HG03064 (cell line): ENCODE data around the gene ZW10.
"Not testable (repeated sequence)": the region's sequence is repeated elsewhere in the genome, so short reads cannot be mapped to it uniquely, and the experiment has no call there.

Experiments used
- ATAC-seq: cut with Tn5 transposase; IDR thresholded peaks from one replicate; pipeline ENCODE4 v1.9.1; 2021; ENCODE audit warnings: low read depth; ENCODE audit not compliant: unreplicated experiment

Gene ZW10, protein sequence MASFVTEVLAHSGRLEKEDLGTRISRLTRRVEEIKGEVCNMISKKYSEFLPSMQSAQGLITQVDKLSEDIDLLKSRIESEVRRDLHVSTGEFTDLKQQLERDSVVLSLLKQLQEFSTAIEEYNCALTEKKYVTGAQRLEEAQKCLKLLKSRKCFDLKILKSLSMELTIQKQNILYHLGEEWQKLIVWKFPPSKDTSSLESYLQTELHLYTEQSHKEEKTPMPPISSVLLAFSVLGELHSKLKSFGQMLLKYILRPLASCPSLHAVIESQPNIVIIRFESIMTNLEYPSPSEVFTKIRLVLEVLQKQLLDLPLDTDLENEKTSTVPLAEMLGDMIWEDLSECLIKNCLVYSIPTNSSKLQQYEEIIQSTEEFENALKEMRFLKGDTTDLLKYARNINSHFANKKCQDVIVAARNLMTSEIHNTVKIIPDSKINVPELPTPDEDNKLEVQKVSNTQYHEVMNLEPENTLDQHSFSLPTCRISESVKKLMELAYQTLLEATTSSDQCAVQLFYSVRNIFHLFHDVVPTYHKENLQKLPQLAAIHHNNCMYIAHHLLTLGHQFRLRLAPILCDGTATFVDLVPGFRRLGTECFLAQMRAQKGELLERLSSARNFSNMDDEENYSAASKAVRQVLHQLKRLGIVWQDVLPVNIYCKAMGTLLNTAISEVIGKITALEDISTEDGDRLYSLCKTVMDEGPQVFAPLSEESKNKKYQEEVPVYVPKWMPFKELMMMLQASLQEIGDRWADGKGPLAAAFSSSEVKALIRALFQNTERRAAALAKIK

DNA sequence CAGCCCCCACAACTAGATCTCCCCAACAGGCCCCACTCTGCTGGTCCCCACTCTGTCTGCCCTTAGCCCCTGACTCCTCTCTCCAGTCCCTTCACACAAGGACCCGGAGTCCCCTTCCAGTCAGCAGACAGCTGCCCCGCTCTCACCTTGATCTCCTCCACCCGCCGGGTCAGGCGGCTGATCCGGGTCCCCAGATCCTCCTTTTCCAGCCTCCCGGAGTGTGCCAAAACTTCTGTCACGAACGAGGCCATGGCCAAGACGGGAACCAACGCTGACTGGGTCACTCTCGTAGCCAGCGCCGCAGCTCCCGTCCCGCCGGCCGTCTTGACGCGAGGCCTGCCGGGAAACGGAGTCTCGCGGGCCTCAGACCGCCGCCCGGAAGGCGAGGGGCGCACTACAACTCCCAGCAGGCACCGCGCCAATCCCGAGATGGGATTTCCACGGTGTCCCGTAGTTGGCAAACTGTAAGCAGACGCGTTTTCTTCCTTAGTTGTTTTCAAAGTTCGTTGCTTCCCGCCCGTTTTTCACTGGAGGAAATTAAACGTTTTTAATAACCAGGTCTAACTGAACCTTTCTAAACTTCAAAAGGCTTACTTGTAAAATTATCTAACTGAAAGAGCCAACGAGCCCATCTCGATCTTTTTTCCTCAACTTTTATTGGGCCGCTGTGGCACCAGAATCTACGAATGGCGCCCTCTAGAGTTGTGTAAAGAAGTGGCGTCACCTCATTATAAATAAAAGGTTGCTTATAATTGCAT is at the start of gene ZW10:
Gene ZW10 (minus strand): TSS at position 277 of the 758 bp plus-strand sequence. CDS start 26 bp downstream, at position 251.
- ATAC-seq: peak; percentile 100

DNA sequence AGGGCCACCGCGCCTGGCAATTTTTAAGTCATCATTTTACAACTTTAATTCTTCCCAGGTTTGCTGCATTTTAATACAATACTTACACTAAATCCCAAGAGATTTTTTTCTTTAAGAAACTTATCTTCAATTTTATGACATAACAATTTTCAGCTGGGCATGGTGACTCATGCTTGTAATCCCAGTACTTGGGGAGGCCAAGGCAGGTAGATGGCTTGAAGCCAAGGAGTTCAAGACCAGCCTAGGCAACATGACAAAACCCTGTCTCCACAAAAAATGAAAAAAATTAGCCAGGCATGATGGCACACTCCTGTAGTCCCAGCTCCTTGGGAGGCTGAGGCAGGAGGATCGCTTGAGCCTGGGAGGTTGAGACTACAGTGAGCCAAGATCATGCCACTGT is 44.9 kb upstream of the ZW10 start:
- ATAC-seq: no peak

DNA sequence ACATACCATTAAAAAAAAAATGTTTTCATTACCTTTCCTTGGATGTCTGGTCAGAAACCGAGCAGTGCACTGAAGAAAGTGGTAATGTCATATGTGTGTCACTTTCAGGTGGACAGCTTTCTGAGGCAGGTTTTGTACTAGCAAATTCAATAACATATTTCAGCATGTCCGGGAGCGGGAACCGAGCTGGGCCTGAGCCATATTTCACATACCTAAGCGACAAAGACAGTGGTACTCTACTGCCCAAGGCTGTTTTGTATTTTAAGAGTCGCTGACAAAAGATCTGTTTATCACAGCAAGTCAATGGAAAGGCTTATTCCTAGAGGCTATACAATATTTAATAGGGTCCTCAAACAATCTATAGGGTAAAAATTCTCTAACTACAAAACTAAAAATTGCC is 44.1 kb upstream of the ZW10 start:
- no peak for ATAC-seq

DNA sequence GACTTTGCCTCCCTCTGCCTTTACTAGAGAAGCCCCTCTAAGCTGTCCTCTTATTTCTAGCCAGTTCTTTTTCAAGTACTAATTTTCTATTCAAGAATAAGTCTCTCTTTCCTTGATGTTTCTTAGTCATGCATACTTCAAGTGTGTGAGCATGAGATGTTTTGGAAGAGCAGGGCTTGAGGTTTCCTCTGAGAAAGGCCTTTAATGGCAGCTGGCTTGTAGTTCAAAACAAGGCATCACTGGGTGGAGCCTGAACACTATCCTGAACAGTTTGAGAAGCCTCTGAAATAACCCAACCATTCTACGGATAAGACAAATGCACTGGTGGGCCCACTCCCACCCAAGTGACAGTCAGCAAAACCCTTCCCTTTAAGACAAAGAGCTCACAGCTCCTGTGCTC is 43.7 kb upstream of the ZW10 start:
- ATAC-seq: no peak

DNA sequence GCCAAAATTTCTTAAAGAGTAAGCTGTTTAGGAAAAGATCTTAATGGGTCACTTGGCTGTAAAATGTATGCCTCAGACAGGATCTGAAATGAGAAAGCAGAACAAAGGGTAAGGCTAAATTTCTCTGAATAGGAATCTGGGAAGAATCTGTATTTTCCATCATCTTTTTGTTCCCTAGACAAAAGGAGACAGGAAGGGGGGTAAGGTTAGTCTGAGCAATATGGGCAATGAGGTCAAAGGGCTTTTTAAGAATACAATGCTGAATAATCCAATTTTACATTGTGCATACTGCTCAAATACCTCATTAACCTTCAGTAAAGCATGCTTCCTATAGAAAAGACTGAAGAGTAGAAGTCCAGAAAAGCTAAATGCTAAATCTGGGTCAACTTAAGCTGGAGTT is 40.7 kb upstream of the ZW10 start:
- ATAC-seq: no peak

DNA sequence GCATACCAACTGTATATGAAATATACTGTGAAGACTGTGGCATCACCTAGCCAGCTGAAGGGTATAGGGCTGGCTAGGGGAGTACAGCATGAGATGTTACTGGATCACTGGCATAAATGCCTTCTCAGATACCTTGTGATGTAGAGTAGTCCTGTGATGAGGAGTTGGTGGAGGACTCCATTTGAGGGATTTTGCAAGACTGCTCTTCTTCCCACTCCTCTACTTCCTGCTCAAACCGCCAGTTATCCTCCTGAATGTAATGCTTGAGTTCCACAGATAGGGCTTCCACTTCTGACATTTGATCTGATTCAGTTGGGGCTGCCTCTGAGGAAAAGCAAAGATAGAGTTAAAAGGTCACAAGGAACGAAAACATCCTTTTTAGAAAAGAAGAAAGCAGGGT is 35.4 kb upstream of the ZW10 start:
- ATAC-seq: no peak

DNA sequence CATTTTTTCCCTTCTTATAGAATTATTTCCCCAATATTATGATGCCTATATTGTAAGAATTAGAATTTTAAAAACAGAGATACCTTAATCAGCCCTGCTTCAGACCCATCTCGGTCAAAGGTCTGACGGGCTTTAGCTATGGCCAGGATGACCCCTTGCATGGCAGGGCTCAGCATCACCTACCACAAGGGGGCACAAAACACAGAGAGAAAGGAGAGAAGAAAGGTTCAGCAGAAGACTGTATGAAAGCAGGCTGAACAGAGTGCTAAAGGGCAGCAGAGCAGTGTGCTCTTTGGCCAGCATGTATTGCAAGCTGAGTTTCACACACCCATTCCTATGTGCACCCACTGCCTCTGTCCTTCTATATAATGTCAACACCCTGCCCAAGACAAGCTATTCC is 32.9 kb upstream of the ZW10 start:
- ATAC-seq: no peak

DNA sequence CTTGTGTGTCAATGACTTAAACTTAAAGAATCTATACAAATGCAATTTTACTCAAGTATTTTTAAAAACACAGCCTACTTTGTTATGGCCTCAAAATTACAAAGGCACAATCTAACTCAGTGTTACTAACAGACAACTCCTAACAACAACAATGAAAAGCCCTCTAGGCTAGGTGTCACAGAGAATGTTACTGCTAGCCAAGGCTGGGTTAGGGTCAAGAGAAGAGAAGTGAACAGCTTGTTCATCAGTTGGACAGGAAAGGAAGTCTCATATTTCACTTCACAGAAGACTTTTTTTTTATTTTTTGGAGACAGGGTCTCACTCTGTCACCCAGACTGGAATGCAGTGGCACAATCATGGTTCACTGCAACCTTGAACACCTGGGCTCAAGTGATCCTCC is 32.1 kb upstream of the ZW10 start:
- ATAC-seq: no peak

DNA sequence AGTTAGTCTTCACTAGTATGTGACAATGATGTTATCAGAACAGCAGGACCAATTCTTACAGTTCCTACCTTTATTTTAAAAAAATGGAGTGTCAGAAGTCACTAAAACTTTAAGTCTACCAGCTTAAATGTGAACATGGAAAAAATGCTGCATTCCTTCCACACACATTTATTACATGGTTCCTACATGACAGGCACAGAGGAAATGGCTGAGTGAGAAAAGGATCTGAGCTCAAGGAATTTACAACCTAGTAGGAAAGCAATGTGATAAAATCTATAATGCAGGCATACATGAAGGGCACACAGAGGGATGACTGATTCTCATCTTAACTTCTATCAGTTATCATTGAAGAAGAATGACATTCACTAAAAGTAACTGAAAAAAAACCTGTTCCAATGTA is 29.1 kb upstream of the ZW10 start:
- ATAC-seq: no peak

DNA sequence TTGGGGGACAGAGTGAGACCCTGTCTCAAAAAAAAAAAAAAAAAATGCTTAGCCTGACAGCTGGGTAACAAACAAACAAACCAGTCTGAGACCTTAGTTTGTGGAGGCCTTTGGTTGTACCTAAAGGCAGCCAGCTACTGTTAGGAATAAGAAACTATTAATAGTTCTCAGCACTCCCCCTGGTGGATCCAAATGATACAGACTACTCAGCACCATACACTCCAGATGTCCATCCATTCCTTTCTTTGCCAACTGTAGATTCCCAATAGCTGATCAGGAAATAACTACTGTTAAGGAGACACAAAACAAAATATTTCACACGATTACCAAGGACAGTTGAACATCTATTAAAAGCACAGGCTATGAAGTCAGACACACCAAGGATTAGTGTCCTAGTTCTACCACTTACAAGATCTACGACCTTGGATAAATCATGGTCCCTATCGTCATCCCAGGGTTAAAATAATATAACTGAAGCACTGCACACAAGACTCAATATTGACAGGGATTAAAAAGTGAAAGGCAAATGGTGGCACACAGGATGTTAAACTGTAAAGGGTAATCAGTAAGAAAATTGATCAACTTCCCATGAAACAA is 23.3 kb upstream of the ZW10 start:
- ATAC-seq: no peak

DNA sequence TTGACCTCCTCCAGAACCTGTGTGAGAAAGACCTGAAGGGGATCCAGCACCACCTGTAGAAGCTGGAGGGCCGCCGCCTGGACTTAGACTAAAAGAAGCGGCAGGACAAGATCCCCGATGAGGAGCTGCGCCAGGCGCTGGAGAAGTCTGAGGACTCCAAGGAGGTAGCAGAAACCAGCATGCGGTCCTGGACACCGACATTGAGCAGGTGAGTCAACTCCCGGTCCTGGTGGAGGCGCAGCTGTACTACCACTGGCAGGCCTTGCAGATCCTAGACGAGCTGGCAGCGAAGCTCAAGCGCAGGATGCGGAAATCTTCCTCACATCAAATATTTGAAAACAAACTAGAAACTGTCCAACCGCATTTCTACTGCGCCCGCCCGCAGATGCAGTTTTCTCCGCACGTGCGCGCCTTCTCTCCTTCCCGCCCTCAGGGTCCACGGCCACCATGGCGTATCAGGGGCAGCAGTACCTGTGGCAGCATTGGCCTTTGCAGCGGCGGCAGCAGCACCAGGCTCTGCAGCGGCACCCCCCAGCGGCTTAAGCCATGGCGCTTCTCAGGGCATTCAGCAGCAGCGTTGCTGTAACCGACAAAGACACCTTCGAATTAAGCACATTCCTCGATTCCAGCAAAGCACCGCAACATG is 16.3 kb upstream of the ZW10 start:
- ATAC-seq: no peak

DNA sequence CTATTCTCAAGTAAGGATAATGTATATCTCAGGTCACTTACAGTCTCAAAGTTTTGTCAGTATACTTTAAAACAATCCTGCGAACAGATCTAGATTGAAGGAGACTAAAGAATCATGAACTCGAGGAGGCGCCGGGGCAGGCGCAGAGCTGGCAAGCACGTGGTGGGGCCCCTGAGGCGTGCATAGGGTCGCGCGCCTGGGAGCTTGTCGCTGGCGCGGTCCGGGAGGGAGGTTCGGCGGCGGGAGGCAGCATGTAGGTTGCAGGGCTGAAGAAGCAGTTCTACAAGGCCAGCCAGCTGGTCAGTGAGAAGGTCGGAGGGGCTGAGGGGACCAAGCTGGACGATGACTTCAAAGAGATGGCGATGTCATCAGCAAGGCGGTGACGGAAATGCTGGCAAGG is 15.5 kb upstream of the ZW10 start:
- not testable (repeated sequence) for ATAC-seq

DNA sequence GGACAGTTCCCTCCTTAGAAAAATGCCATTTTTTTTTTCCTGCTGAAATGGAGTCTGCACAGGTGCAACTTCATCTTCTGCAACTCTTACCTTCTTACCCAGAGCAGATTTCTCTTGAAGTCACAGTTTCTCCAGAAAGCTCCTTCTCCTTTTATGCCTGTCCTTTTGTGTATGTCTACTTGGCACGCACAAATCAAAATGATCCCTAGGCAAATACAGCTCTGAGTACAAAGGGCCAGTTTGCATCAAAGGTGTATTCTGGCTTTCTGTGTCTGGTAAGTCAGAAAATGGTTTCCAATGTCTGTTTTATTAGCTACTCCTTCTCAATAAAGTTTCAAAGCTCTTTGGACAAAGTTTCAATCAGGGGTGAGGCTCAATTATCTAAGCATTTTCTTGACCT is 8.6 kb upstream of the ZW10 start:
- ATAC-seq: no peak

DNA sequence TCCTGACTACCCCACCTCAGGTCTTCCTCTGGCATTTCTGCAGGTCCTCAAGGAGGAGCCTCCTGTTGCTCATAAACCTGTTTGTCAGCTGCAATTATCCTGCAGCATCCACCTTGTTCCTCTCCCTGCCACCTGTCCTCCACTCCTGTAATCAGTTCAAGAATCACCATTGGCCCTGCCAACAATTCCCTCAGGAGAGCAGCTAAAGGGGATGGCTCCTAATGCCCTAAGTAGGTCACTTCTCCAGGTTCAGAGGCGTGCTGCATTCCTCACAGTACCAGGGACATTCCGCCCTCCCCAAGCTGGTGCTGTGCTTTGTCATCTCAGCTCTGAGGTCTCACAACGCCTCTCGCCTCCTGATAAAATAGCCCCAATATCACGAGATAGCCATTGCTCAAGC is 8.2 kb upstream of the ZW10 start:
- ATAC-seq: no peak

DNA sequence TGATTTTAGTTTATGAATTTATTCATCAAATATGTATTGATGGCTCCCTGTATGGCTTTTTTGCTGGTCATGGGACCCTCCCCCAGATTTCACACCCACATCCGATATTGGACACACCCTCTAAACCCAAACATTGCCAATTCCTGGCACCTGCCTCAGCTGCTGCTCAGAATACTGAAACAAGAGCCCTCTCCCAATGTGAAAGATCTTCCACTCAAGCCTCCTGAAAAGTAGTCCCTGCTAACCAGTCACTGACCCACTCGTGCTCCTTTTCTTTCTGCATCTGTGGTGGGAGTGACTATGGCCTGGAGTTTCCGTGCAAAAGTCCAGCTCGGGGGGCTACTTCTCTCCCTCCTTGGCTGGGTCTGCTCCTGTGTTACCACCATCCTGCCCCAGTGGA is 6.0 kb upstream of the ZW10 start, which contains the start of gene CLDN25:
Gene CLDN25 (plus strand): TSS at position 301 of the 400 bp plus-strand sequence. CDS start 0 bp downstream, at position 301.
- ATAC-seq: no peak

DNA sequence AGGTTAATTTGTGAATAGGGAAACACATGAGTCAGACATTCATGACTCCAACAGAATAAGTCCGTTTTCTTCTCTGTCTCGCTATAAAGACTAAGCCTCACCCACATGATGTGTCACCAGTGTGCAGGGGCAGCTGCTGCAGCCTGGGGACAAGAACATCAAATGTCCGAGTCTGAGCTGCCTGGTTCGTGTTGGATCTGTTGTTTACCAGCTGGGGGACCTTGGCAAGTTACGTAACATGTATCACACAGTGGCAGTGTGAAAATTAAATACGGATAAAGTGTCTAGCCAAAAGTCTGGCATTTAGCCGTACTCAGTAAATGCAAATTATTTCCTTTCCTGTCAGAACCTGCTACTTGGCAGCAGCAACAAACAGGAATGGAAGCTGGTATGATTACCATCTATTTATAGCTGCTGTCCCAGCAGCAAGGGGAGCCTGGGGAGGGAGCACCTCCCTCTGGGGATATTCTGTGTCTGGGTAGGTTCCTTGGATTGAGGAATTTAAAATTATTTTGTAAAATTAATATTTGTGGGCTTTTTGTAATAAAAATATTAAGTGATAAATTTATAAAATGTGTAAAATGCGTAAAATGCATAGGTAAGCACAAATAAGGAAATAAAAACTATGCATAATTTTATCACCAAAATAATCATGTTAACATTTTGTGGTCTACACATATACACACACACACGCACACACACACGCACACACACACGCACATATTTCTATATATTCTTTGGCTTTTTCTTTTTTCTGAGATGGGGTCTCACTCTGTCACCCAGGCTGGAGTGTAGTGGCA is 4.8 kb upstream of the ZW10 start:
- ATAC-seq: no peak

DNA sequence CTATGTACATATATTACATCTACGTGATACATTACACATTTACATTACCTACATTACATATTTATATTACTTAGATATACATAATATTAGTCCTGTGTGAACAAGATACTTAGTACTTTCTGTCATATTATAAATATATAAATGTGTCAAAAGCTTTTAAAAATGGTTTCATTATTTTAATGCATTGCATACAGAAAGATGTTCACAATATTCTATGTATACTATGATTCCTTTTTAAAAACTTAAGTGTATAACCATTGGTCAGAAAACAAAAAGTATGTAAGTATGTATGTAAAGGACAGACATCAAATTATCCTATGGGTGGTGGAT is 647 bp upstream of the ZW10 start:
- ATAC-seq: no peak

DNA sequence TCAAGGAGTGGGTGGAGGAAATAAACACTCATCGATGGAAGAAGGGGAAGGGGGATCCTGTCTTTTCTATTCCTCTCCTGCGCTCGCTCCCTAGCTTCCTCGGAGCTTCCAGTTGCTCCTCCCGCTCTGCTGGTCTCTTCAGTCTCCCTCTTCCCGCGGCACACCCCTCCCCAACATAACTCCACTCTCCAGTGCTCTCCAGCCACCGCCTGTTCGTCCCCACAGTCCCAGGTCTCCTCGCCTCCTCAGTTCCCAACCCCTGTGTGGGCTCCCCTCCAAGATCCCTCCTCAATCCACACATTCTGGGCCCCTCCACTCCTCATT is 438 bp downstream of the ZW10 start:
- no peak for ATAC-seq

DNA sequence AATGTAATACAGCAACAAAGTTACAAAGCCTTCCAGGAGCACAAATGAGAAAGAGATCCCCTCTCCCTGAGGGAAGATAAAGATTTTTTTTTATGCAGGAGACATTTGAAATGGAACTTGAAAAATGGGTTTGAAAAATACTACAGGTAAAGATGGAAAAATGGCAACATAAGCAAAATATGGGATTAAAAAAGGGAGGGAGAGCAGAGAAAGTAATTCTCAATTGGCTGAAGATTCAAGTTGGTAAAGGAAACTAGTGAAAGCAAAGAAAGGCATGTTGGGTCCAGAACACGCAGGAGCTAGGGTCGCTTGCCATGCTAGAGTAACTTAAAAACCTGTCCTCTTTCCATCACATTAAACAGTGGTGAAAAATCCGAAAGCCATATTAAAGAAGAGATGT is 1.5 kb downstream of the ZW10 start:
- no peak for ATAC-seq
